ENCODE measurements around the gene ZMIZ1. TPM values are rescaled to one million over a fixed set of nuclear protein-coding genes. Genes with fewer than 3 reads are reported as not detected.

The ZMIZ1 gene
- total RNA-seq, 1 experiment from 2014 or later: 34.2 TPM

GRCh38 chr10:79283616-79284015 lies 214.8 kb downstream of the ZMIZ1 start:
- no peaks in the 10 kb centered on the region for H3K27me3 ChIP-seq (ENCODE audit: control insufficient read depth, insufficient read depth, low read length)
- no peaks in the 10 kb centered on the region for H3K4me1 ChIP-seq (ENCODE audit: control insufficient read depth, insufficient read depth, low read length)
- H3K36me3 ChIP-seq (ENCODE audit: control insufficient read depth, insufficient read depth, low read length): no peaks in the 10 kb centered on the region
- no peak for DNase-seq (ENCODE audit: low read depth, low spot score)
- H3K27ac ChIP-seq (ENCODE audit: low read length): no peak overlapping the region
- in situ Hi-C loops (cut with HindIII; ENCODE audit: low pct_unique_long_range_greater_than_20kb, low sequenced_read_pairs) (no loop called here), intact Hi-C loops (cut with micrococcal nuclease; ENCODE audit: unreplicated experiment) (no loop called here)
- H3K4me3 ChIP-seq (ENCODE audit: low read depth in 2 of 2, low read length in 2 of 2): no peak overlapping the region
- no peaks in the 10 kb centered on the region for H3K9me3 ChIP-seq (ENCODE audit: control insufficient read depth, insufficient read depth, low read depth, low read length)
- no peak for TF ChIP-seq CTCF (IDR thresholded peaks at IDR 0.05)
- ATAC-seq: no peak
- CTCF ChIA-PET: no interaction called here
- no TSS peak for BruUV-seq (replicated peaks)
- POLR2A ChIA-PET: interaction anchor here (0.6 kb wide), 1 partner anchor 275 kb away, joined by 3 read pairs; no protein-coding TSS in a partner anchor

GRCh38 chr10:79284158-79284871 lies 215.5 kb downstream of the ZMIZ1 start:
- no peaks in the 10 kb centered on the region for H3K9me3 ChIP-seq (ENCODE audit: control insufficient read depth, insufficient read depth, low read depth, low read length)
- no peak for DNase-seq (ENCODE audit: low read depth, low spot score)
- no TSS peak for BruUV-seq (replicated peaks)
- in situ Hi-C loops (cut with HindIII; ENCODE audit: low pct_unique_long_range_greater_than_20kb, low sequenced_read_pairs): no loop called here
- no peaks in the 10 kb centered on the region for H3K4me1 ChIP-seq (ENCODE audit: control insufficient read depth, insufficient read depth, low read length)
- no peaks in the 10 kb centered on the region for H3K36me3 ChIP-seq (ENCODE audit: control insufficient read depth, insufficient read depth, low read length)
- POLR2A ChIA-PET: no interaction called here
- CTCF ChIA-PET: no interaction called here
- H3K27me3 ChIP-seq (ENCODE audit: control insufficient read depth, insufficient read depth, low read length): no peaks in the 10 kb centered on the region
- no peak for ATAC-seq
- H3K4me3 ChIP-seq (ENCODE audit: low read depth in 2 of 2, low read length in 2 of 2): no peak overlapping the region
- intact Hi-C loops (cut with micrococcal nuclease; ENCODE audit: unreplicated experiment): no loop called here
- no peak overlapping the region for H3K27ac ChIP-seq (ENCODE audit: low read length)
- TF ChIP-seq REST (IDR thresholded peaks at IDR 0.05; ENCODE audit: insufficient read depth in 1 of 2, low read depth in 2 of 2, low read length in 1 of 2) (no peak), TCF7L2 (IDR thresholded peaks at IDR 0.05; ENCODE audit: low read depth, low read length) (no peak), CTCF (IDR thresholded peaks at IDR 0.05) (no peak), SIN3A (IDR thresholded peaks at IDR 0.05; ENCODE audit: borderline replicate concordance, insufficient read depth, low read depth, low read length) (no peak), POLR2AphosphoS5 (IDR thresholded peaks at IDR 0.05; ENCODE audit: low read depth, low read length) (no peak)
